NCI-H510A (cell line): ENCODE measurements around the gene URB2.
"Not testable (repeated sequence)": the region's sequence is repeated elsewhere in the genome, so short reads cannot be mapped to it uniquely, and the experiment has no call there.

Source experiments
- DNase-seq: peaks from one replicate; lab custom pipeline; 2025; lab: John Stamatoyannopoulos, UW

URB2 gene

DNA sequence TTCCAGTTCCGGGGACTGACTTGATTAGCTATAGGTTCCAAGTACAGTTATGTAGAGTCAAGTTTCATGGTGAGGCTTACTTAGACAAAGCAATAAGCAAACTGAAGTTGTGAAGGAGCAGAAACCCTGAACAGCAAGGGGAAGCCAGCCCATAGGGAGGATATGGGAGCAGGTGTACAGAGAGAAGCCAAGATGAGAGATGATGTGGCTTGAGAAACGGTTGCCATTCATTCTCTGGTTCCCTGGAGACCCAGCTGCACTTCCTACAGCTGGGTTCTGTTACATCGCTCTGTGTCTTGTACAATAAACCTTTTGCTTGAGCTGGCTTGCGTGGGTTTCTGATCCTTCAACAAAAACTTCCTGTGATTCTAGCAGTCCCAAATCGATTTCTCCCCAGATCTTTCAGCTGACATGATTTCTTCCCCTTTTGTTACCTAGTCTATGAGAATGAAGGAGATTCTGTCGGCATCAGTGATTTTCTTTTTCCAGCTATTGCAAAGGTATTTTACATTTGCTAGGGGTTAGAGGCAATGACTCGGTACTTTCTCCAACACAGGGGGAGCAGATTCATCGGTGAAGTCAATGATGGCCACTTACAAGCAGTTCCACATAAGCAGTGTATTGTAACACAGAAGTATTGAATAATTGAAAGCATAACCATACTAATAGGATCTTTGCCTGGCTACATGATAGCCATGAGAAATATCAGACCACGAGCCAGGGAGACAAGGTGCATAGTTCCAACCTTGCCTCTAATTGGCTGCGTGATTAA is 67.3 kb downstream of the URB2 start:
- no peak for DNase-seq

DNA sequence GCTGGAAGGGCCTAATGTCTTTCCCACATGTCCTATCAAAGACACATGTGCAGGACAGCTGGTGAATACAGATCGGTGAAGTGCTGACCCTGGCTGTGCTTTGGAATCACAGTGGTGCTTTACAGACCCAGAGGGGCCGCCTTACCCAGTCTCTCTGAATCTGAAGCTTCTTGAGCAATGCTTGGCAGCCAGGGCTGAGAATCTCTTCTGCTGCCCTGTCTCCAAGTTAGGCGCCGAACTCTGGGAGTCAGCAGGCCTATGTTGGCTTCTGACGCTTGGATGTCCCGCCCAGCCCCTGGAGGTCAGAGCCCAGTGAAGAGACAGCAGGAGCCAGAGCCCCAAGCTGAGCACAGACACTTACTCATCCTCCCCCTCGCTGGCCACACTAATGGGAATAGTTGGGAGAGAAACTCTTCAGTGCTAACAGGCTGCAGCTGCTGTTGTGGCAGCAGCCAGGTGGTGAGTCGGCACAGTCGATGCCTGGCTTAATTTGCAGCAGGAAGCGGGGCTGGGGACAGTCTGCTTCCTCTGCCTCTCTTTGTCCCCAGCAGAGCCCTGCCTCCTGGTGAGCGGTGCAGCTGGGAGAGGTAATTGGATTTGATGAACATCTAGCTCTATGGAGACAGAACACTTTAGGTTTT is 68.1 kb downstream of the URB2 start:
- DNase-seq = peak; percentile 77

DNA sequence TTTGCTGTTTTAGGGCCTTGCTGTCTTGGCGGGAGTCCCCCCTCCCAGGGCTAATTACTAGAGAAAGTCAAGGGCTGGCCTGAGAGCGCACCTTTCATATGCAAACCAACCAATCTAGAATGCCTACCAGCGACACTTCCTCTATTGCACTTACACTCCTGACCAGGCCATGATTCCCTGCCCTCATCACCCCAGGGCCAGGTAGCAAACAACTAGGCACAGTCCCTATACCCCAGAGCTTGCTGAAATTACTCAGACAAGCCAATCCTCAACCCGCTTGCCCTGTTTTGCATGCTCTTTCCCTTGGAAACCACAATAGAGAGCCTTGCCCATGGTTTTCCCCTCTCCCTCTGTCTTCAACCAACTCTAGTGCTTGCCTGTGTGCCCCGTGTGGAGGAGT is 70.3 kb downstream of the URB2 start:
- DNase-seq = no peak

- DNase-seq = no peak
These were observed 73.7 kb downstream of the URB2 start for GRCh38 chr1:229699613-229700267.

- DNase-seq = no peak
These were observed 78.1 kb downstream of the URB2 start for GRCh38 chr1:229704157-229704556.

DNA sequence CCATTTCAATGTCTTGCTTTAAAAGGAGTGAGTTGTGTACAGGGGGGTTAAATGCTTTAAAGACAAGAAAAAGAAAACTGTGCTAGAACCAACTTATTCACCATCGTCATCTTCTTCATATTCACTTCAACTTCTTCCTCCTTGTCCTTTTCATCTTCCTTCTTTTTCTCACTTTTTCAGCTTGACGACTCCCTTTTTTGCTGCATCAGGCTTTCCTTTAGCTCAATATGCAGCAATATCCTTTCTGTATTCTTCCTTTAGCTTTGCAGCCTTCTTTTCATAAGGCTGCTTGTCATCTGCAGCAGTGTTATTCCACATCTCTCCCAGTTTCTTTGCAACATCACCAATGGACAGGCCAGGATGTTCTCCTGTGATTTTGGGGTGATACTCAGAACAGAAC is 79.1 kb downstream of the URB2 start:
- not testable (repeated sequence) for DNase-seq

DNA sequence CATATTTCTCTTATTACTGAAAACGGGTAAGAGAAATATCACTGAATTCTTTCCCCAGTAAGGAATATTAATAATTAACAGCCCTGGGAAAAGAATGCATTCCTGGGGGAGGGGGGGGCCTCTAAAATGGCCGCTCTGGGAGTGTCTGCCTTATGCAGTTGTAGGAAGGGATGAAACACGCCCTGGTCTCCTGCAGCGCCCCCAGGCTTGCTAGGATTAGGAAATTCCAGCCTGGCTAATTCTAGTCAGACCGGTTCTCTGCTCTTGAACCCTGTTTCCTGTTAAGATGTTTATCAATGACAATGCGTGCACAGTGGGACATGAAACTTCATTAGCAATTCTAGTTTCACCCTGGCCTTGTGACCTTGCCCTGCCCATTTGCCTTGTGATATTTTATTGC is 81.1 kb downstream of the URB2 start:
- DNase-seq = not testable (repeated sequence)

GRCh38 chr1:229709500-229710013 is 83.5 kb downstream of the URB2 start:
- DNase-seq = no peak
